Panc1 (cell line): ENCODE results near the gene SIAH3.

ENCODE experiments used
- POLR2AphosphoS5 ChIP-seq: IDR thresholded peaks from 2 replicates; pipeline ENCODE4 v1.6.1; 2012; ENCODE audit warnings: mild to moderate bottlenecking, low read depth, low read length, moderate library complexity
- TF ChIP-seq, protein P1 (sequence below): fragments of 450-650 bp; IDR thresholded peaks from 2 replicates; pipeline ENCODE4 v1.5.1; 2017; ENCODE audit warnings: mild to moderate bottlenecking

DNA sequence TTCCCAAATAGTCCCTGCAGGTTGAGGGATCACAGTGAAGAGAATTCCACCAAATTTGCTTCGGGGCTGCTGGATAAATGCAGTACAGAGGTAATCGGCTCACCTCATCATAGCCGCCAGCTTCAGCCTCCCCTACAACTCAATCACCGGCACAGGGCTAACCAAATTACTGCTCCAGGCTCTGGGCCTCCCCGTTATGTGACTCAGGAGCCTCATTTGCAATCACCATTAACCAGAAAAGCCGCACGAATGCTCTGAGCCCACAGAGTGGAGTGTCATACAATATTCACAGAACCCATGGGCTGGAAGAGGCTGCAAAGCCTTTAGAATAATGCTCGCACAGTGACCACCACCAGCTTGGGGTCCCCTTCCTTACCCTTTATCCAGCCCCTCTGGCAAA is 4.9 kb downstream of the SIAH3 start:
- TF ChIP-seq, protein P1, sequence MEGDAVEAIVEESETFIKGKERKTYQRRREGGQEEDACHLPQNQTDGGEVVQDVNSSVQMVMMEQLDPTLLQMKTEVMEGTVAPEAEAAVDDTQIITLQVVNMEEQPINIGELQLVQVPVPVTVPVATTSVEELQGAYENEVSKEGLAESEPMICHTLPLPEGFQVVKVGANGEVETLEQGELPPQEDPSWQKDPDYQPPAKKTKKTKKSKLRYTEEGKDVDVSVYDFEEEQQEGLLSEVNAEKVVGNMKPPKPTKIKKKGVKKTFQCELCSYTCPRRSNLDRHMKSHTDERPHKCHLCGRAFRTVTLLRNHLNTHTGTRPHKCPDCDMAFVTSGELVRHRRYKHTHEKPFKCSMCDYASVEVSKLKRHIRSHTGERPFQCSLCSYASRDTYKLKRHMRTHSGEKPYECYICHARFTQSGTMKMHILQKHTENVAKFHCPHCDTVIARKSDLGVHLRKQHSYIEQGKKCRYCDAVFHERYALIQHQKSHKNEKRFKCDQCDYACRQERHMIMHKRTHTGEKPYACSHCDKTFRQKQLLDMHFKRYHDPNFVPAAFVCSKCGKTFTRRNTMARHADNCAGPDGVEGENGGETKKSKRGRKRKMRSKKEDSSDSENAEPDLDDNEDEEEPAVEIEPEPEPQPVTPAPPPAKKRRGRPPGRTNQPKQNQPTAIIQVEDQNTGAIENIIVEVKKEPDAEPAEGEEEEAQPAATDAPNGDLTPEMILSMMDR: no peak
- TF ChIP-seq POLR2AphosphoS5: no peak
